Endothelial cell of umbilical vein (primary cell): ENCODE data around the gene DSCAML1. TPM values are rescaled to one million over a fixed set of nuclear protein-coding genes. Genes with fewer than 3 reads are reported as not detected.

Experiments
- BruUV-seq: library from RNA; stranded (reverse); fragments of 400-500 nt; replicated peaks from 2 replicates; lab custom pipeline; 2021; lab: Mats Ljungman, UMichigan
- CTCF ChIA-PET: fragments of 300-600, 350-600 bp; sonication (Branson Sonifier 250); formaldehyde crosslinking; loops from one replicate; lab custom pipeline; 2021; ENCODE audit warnings: antibody characterized with exemption, inconsistent platforms; lab: Charles Lee
- POLR2A ChIA-PET: fragments of 300-600, 350-600 bp; sonication (Branson Sonifier 250); formaldehyde crosslinking; loops from one replicate; lab custom pipeline; 2021; ENCODE audit warnings: antibody characterized with exemption, inconsistent platforms; lab: Charles Lee
- DNase-seq: peaks from one replicate; pipeline ENCODE4 v3.0.0-alpha.2; 2011; ENCODE audit warnings: low read depth, low spot score
- FAIRE-seq: peaks from 2 replicates; lab custom pipeline; 2011; peaks lifted over from hg19 to GRCh38; lab: Jason Lieb, UNC
- H2AFZ ChIP-seq: 2 replicates; pipeline ENCODE4 v1.6.0; 2012; ENCODE audit warnings: low read depth, low read length, control low read depth, inconsistent platforms
- H3K27ac ChIP-seq: 2 replicates; pipeline ENCODE4 v1.5.1; 2011; ENCODE audit warnings: low read depth, mild to moderate bottlenecking, control low read depth, low read length, moderate library complexity; ENCODE audit not compliant: insufficient read depth
- H3K27me3 ChIP-seq, 2 experiments: 2 replicates each; pipeline versions ENCODE4 v1.6.0 to v1.6.1; 2011; ENCODE audit warnings: low read length in 2 of 2, mixed read lengths in 1 of 2; ENCODE audit not compliant: control insufficient read depth in 2 of 2, insufficient read depth in 2 of 2
- H3K36me3 ChIP-seq, 2 experiments: 2 replicates in 1 of 2; 3 replicates in 1 of 2; pipeline ENCODE4 v1.5.1; 2011; ENCODE audit warnings: low read length in 2 of 2, mild to moderate bottlenecking in 1 of 2, moderate library complexity in 1 of 2; ENCODE audit not compliant: control insufficient read depth in 2 of 2, insufficient read depth in 2 of 2; ENCODE audit errors: extremely low read depth in 1 of 2
- H3K4me1 ChIP-seq: 3 replicates; pipeline ENCODE4 v1.5.1; 2011; ENCODE audit warnings: mild to moderate bottlenecking, low read length; ENCODE audit not compliant: control insufficient read depth, insufficient read depth; ENCODE audit errors: extremely low read depth
- H3K4me2 ChIP-seq: 2 replicates; pipeline ENCODE4 v1.6.1; 2011; ENCODE audit warnings: low read length, control low read depth, mixed read lengths; ENCODE audit not compliant: insufficient read depth
- H3K4me3 ChIP-seq, 3 experiments: fragments of 200-600 bp in 1 of 3; sonication (generic), shearing (Covaris generic) in 1 of 3; replicated peaks in 1 of 3; 2 replicates each; pipeline ENCODE4 v1.5.1; 2011 to 2016; ENCODE audit warnings: control low read depth in 3 of 3, low read length in 3 of 3, mild to moderate bottlenecking in 2 of 3, inconsistent platforms in 1 of 3, low read depth in 1 of 3, moderate library complexity in 1 of 3; ENCODE audit not compliant: insufficient read depth in 1 of 3
- H3K79me2 ChIP-seq: 2 replicates; pipeline ENCODE4 v1.6.0; 2012; ENCODE audit warnings: low read length, inconsistent platforms; ENCODE audit not compliant: control insufficient read depth, insufficient read depth
- H3K9ac ChIP-seq: replicated peaks from 2 replicates; pipeline ENCODE3; 2011; ENCODE audit warnings: low read length, control low read depth; ENCODE audit not compliant: insufficient read depth; ENCODE audit errors: extremely low read depth
- H3K9me1 ChIP-seq: replicated peaks from 3 replicates; pipeline ENCODE4 v1.6.0; 2011; ENCODE audit warnings: mild to moderate bottlenecking, low read length; ENCODE audit not compliant: control insufficient read depth, insufficient read depth; ENCODE audit errors: extremely low read depth
- H3K9me3 ChIP-seq: replicated peaks from 2 replicates; pipeline ENCODE4 v1.5.1; 2012; ENCODE audit warnings: low read length, inconsistent platforms; ENCODE audit not compliant: control insufficient read depth, insufficient read depth
- H4K20me1 ChIP-seq: replicated peaks from 2 replicates; pipeline ENCODE3; 2011; ENCODE audit warnings: mild to moderate bottlenecking, low read length; ENCODE audit not compliant: control insufficient read depth, insufficient read depth; ENCODE audit errors: extremely low read depth
- CTCF ChIP-seq, 2 donors: IDR thresholded peaks; 1 replicate in 1 of 2; 2 replicates in 1 of 2; pipeline ENCODE4 v1.5.1; 2011; ENCODE audit warnings: low read length in 2 of 2, mild to moderate bottlenecking in 2 of 2, moderate library complexity in 2 of 2, control low read depth in 1 of 2, inconsistent platforms in 1 of 2, low read depth in 1 of 2; ENCODE audit not compliant: insufficient read depth in 1 of 2; ENCODE audit errors: extremely low read depth in 1 of 2
- EZH2 ChIP-seq: IDR thresholded peaks from 2 replicates; pipeline ENCODE4 v1.6.1; 2012; ENCODE audit warnings: borderline replicate concordance, low read depth, mild to moderate bottlenecking, moderate library complexity, low read length, inconsistent platforms; ENCODE audit not compliant: severe bottlenecking
- FOS ChIP-seq: IDR thresholded peaks from 2 replicates; pipeline ENCODE4 v1.6.1; 2011; ENCODE audit warnings: mild to moderate bottlenecking, low read length, moderate library complexity, borderline replicate concordance; ENCODE audit not compliant: insufficient read depth
- GATA2 ChIP-seq: IDR thresholded peaks from 2 replicates; pipeline ENCODE4 v1.7.0; 2011; ENCODE audit warnings: low read depth, mild to moderate bottlenecking, moderate library complexity, mixed read lengths, low read length; ENCODE audit not compliant: insufficient read length, insufficient read depth
- JUN ChIP-seq: IDR thresholded peaks from 2 replicates; pipeline ENCODE4 v1.6.1; 2011; ENCODE audit warnings: borderline replicate concordance, low read depth; ENCODE audit not compliant: insufficient read length, insufficient read depth
- MAX ChIP-seq: IDR thresholded peaks from 2 replicates; pipeline ENCODE4 v1.6.1; 2011; ENCODE audit not compliant: insufficient read depth, insufficient read length
- MYC ChIP-seq: IDR thresholded peaks from one replicate; pipeline ENCODE4 v1.6.1; 2011; ENCODE audit warnings: mild to moderate bottlenecking, low read depth, low read length
- POLR2A ChIP-seq: IDR thresholded peaks from 2 replicates; pipeline ENCODE4 v1.6.1; 2012; ENCODE audit warnings: low read depth, mild to moderate bottlenecking, control low read depth, low read length
- POLR2AphosphoS5 ChIP-seq: IDR thresholded peaks from 2 replicates; pipeline ENCODE4 v1.6.1; 2012; ENCODE audit warnings: low read depth, mild to moderate bottlenecking, control low read depth, low read length, moderate library complexity; ENCODE audit not compliant: insufficient read depth
- dilution Hi-C: fragments of 300-500 bp; cut with MboI; formaldehyde crosslinking; loops from one replicate; pipeline ENCODE4 v1.15.0; 2019; ENCODE audit warnings: low sequenced_read_pairs; ENCODE audit not compliant: extremely low pct_ligation_motif_present
- intact Hi-C: fragments of 100-400 bp; cut with micrococcal nuclease; formaldehyde crosslinking; loops from one replicate; pipeline ENCODE4 v1.10.0; 2022
- polyA plus RNA-seq, 4 experiments: library from polyadenylated mRNA; depleted of rRNA in 3 of 4; stranded (reverse) in 3 of 4; unstranded in 1 of 4; fragments of >200 nt; gene quantifications; 2 replicates each; pipeline versions ENCODE4 v1.2.1 to v1.2.3, GENCODE V29; 2011 to 2012; ENCODE audit warnings: missing spikeins in 1 of 4
- total RNA-seq: library from RNA; stranded (reverse); gene quantifications from 2 replicates; pipeline ENCODE4 v1.2.3, GENCODE V29; 2021

The DSCAML1 gene
- total and polyA plus RNA-seq, 2 donors (not counting 3 experiments of a cell fraction or from before 2014, with no cell fraction given), result not detected

GRCh38 chr11:117441146-117441975, 355.7 kb downstream of the DSCAML1 start:
- CTCF ChIA-PET, result no interaction called here
- Histone ChIP-seq H3K27me3 (peaks cover 0 to 4% of the 10 kb centered on the region in 2 experiments), H3K27ac (no peak overlapping the region), H3K4me3 (no peak overlapping the region), H3K9me3 (no peaks in the 10 kb centered on the region), H4K20me1 (no peaks in the 10 kb centered on the region), H3K4me1 (no peaks in the 10 kb centered on the region), H3K9me1 (no peaks in the 10 kb centered on the region), H3K9ac (no peak overlapping the region), H3K79me2 (no peaks in the 10 kb centered on the region), H3K4me2 (no peak overlapping the region), H3K36me3 (no peaks in the 10 kb centered on the region), H2AFZ (no peak overlapping the region)
- intact Hi-C loops (no loop called here), dilution Hi-C loops (no loop called here)
- no peak for FAIRE-seq
- TF ChIP-seq GATA2, result no peak
- no peak for TF ChIP-seq JUN
- no peak for TF ChIP-seq FOS
- TF ChIP-seq MAX, result no peak
- no peak for TF ChIP-seq EZH2
- TF ChIP-seq CTCF (IDR thresholded peaks at IDR 0.05; ENCODE audit: extremely low read depth in 1 of 2, insufficient read depth in 1 of 2, low read depth in 1 of 2, low read length in 2 of 2), result no peak
- TF ChIP-seq POLR2AphosphoS5, result no peak
- TF ChIP-seq MYC, result no peak
- TF ChIP-seq POLR2A, result no peak
- POLR2A ChIA-PET, result no interaction called here
- DNase-seq, result no peak
- no TSS peak for BruUV-seq
